Measurements from ENCODE around the gene RNF113B.
A peak's percentile ranks its signal among the peaks of the same experiment; 100 is the strongest.

Gene RNF113B

GRCh38 chr13:98171900-98172589 lies 5.0 kb downstream of the RNF113B start:
- peak overlapping the region; percentile 11 for H3K4me3 ChIP-seq (replicated peaks; ENCODE audit: low read depth, low read length)
- DNase-seq (ENCODE audit: low read depth): peak; percentile 33
- TF ChIP-seq, protein P1, sequence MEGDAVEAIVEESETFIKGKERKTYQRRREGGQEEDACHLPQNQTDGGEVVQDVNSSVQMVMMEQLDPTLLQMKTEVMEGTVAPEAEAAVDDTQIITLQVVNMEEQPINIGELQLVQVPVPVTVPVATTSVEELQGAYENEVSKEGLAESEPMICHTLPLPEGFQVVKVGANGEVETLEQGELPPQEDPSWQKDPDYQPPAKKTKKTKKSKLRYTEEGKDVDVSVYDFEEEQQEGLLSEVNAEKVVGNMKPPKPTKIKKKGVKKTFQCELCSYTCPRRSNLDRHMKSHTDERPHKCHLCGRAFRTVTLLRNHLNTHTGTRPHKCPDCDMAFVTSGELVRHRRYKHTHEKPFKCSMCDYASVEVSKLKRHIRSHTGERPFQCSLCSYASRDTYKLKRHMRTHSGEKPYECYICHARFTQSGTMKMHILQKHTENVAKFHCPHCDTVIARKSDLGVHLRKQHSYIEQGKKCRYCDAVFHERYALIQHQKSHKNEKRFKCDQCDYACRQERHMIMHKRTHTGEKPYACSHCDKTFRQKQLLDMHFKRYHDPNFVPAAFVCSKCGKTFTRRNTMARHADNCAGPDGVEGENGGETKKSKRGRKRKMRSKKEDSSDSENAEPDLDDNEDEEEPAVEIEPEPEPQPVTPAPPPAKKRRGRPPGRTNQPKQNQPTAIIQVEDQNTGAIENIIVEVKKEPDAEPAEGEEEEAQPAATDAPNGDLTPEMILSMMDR (IDR thresholded peaks at IDR 0.05; ENCODE audit: low read length, missing control alignments): no peak

GRCh38 chr13:98169331-98169730 lies 7.7 kb downstream of the RNF113B start:
- TF ChIP-seq, protein P1 (IDR thresholded peaks at IDR 0.05; ENCODE audit: low read length, missing control alignments): no peak
- no peak overlapping the region for H3K4me3 ChIP-seq (replicated peaks; ENCODE audit: low read depth, low read length)
- no peak for DNase-seq (ENCODE audit: low read depth)

DNA sequence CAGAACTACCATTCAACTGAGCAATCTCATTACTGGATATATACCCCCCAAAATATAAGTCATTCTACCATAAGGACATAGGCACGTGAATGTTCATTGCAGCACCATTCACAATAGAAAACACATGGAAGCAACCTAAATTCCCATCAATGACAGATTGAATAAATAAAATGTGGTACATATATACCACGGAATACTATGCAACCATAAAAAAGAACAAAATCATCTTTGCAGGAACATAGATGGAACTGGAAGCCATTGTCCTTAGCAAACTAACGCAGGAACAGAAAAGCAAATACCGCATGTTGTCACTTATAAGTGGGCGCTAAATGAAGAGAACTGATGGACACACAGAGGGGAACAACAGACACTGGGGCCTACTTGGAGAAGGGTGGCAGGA lies 14.1 kb downstream of the RNF113B start:
- DNase-seq (ENCODE audit: low read depth): no peak
- TF ChIP-seq, protein P1 (IDR thresholded peaks at IDR 0.05; ENCODE audit: low read length, missing control alignments): no peak
- no peak overlapping the region for H3K4me3 ChIP-seq (replicated peaks; ENCODE audit: low read depth, low read length)

GRCh38 chr13:98158172-98158899 lies 18.7 kb downstream of the RNF113B start:
- H3K4me3 ChIP-seq (replicated peaks; ENCODE audit: low read depth, low read length): no peak overlapping the region
- DNase-seq (ENCODE audit: low read depth): no peak
- TF ChIP-seq, protein P1 (IDR thresholded peaks at IDR 0.05; ENCODE audit: low read length, missing control alignments): no peak

GRCh38 chr13:98157609-98158008 lies 19.5 kb downstream of the RNF113B start:
- TF ChIP-seq, protein P1 (IDR thresholded peaks at IDR 0.05; ENCODE audit: low read length, missing control alignments): no peak
- H3K4me3 ChIP-seq (replicated peaks; ENCODE audit: low read depth, low read length): no peak overlapping the region
- DNase-seq (ENCODE audit: low read depth): no peak

GRCh38 chr13:98157188-98157587 lies 19.9 kb downstream of the RNF113B start:
- TF ChIP-seq, protein P1 (IDR thresholded peaks at IDR 0.05; ENCODE audit: low read length, missing control alignments): no peak
- H3K4me3 ChIP-seq (replicated peaks; ENCODE audit: low read depth, low read length): no peak overlapping the region
- DNase-seq (ENCODE audit: low read depth): no peak
